RWPE1 (cell line): ENCODE results near the gene SDC1.

Experiments used
- CTCF ChIA-PET: fragments of 350-600 bp; sonication (Branson Sonifier 250); formaldehyde crosslinking; extraction: SDS; loops from one replicate; lab custom pipeline; 2021; lab: Yijun Ruan, JAX
- POLR2A ChIA-PET: fragments of 400-600 bp; formaldehyde crosslinking; extraction: SDS; loops from one replicate; lab custom pipeline; 2020; ENCODE audit warnings: antibody characterized with exemption; ENCODE audit not compliant: low non-redundant PET; lab: Yijun Ruan, JAX
- DNase-seq: peaks from one replicate; pipeline ENCODE4 v3.0.0; 2012; ENCODE audit warnings: low spot score
- H3K27ac ChIP-seq: fragments of 450-650 bp; 2 replicates; pipeline ENCODE4 v1.5.1; 2017
- TF ChIP-seq, protein P1 (sequence below): fragments of 450-650 bp; conservative IDR thresholded peaks from 2 replicates; pipeline ENCODE4 v1.5.1; 2017; ENCODE audit warnings: low read depth, mild to moderate bottlenecking

The SDC1 gene

DNA sequence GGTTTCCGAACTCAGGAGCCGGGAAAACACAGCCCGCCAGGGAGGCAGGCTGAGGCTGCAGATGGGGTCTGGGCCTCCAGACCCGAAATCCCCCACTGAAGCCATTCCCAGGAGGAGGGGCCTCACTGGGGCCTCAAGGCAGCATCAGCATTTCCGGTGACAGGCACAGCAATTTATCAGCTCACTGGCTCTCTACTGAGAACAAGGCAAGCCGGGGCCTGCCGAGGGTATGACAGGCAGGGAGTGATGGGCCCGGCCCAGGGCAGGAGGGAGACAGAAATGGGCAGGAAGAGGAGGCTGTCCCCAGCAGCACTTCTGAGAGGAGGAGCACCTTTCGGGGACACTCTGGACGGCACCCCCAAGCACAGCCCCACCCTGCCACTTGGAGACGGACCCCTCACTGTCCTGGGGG, 12.5 kb downstream of the SDC1 start:
- TF ChIP-seq, protein P1, sequence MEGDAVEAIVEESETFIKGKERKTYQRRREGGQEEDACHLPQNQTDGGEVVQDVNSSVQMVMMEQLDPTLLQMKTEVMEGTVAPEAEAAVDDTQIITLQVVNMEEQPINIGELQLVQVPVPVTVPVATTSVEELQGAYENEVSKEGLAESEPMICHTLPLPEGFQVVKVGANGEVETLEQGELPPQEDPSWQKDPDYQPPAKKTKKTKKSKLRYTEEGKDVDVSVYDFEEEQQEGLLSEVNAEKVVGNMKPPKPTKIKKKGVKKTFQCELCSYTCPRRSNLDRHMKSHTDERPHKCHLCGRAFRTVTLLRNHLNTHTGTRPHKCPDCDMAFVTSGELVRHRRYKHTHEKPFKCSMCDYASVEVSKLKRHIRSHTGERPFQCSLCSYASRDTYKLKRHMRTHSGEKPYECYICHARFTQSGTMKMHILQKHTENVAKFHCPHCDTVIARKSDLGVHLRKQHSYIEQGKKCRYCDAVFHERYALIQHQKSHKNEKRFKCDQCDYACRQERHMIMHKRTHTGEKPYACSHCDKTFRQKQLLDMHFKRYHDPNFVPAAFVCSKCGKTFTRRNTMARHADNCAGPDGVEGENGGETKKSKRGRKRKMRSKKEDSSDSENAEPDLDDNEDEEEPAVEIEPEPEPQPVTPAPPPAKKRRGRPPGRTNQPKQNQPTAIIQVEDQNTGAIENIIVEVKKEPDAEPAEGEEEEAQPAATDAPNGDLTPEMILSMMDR, result no peak
- ChIA-PET POLR2A (interaction anchor here (0.8 to 1.9 kb wide), 2 partner anchors 9 to 13 kb away, joined by 3 to 10 read pairs; partner anchors contain the start of gene SDC1), CTCF (interaction anchor here (0.6 to 1.2 kb wide), 3 partner anchors 9 to 21 kb away, joined by 3 to 9 read pairs (median 6); partner anchors contain the start of gene SDC1)
- peak; percentile 94 for DNase-seq
- peak overlapping the region; percentile 100 for H3K27ac ChIP-seq

DNA sequence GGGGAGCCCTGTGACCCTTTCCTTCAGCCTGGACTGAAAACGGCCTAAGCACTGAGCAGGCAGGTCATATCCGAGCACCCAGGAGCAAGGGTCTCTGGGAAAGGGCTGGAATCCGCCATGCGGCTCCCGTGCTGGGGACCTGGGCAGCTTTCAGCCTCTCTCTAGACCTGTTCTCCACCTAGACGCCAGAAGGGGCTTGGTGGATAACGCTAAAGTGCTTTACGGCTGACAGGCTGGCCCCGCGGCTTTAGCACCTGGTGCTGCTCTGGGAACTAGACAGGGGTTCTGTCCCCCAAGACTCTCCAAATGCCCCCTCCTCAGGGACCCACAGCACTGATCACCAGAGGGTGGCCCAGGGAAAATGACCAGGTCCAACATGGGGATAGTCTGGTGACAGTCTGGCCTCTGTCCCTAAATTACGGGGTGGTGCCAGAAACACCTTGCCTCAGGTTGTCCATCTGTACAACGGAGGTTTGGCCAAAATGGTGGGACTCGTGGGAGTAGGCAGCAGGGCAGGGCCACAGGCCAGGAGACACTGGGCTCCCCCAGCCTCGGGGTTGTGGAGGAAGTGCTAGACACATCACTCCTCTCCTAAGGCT, 13.0 kb downstream of the SDC1 start:
- TF ChIP-seq, protein P1, result no peak
- no peak for DNase-seq
- ChIA-PET CTCF (interaction anchor here (0.6 to 1.2 kb wide), 2 partner anchors 8 to 20 kb away, joined by 3 to 6 read pairs; no protein-coding TSS in a partner anchor), POLR2A (no interaction called here)
- peak overlapping the region; percentile 100 for H3K27ac ChIP-seq

DNA sequence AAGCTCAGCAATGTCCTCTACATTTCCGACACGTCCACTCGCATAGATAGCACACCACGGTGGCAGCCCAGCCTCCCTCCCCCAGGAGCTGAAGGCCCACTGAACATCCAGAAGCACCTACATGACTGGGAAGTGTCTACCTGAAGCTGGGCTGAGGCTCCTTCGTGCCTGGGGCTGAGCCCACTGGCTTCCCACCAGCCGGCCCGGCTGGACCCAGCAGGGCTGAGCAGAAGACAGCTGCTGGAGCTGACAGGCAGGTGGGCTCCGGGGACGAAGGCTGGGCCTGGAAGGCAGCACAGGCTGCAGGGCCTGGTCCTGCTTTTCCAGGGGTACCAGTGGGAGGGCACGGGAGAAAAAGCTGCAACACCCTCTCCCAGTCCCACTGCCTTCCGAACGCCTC, 13.5 kb downstream of the SDC1 start:
- H3K27ac ChIP-seq, result peak overlapping the region; percentile 100
- CTCF ChIA-PET, result interaction anchor here (2.9 kb wide), 1 partner anchor 13 kb away, joined by 12 read pairs; the partner anchor contains the start of gene SDC1
- no peak for DNase-seq
- POLR2A ChIA-PET, result no interaction called here
- TF ChIP-seq, protein P1, result no peak

DNA sequence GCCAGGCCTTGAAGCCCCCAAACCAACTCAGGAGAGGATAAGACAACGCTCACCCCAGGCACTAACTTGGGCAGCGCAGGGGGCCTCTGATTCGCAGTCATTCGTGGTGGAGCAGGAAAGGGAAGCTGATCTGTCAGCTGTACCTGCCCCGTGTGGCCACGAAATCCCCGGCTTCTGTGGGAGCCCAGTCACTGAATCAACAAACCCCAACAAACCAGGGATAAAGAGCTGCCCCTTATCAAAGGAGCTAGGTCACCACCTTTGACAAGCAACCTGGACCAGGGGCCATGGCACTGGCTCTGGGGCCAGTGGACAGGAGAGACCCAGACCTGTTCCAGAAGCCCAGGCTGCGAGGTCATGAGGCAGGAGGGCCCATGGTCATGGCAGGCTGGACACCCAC, 14.5 kb downstream of the SDC1 start:
- peak overlapping the region; percentile 100 for H3K27ac ChIP-seq
- TF ChIP-seq, protein P1, result no peak
- ChIA-PET POLR2A (no interaction called here), CTCF (interaction anchor here (2.9 kb wide), 1 partner anchor 14 kb away, joined by 12 read pairs; the partner anchor contains the start of gene SDC1)
- no peak for DNase-seq

DNA sequence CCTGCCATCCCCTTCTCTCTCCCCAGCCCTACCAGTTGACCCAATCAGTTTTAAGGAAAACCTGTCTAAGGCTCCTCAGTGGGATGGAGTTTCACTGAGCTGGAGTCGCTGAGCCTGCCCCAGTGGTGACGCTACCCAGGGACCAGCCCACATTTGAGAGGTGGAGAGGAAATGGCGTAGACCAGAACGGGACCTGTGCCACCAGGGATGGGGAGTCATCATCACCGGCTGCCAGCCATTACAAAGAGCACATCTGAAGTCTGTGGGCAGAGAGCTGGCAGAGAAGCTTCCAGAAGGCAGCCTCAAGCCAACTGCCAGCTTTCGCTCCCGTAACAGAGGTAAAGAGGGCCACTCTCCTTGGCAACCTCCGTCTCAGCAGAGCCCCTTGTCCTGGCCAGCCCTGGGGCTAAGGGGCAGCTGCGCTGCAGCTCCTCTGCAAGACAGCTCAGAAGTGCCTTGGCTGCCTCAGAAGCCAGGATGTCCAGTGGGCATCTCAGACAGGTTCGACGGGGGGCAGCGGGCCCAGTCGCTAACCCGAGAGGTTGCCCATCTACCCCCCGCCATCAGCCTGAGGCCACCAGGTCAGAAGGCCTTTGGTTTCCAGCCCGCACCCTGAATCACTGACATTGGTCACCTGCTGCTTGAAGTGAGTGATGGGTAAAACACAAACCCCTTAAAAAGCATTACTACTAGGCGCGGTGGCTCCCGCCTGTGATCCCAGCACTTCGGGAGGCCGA, 15.4 kb downstream of the SDC1 start:
- no peak for DNase-seq
- ChIA-PET POLR2A (no interaction called here), CTCF (interaction anchor here (2.0 to 2.9 kb wide), 2 partner anchors 11 to 15 kb away, joined by 5 to 12 read pairs; partner anchors contain the start of gene SDC1)
- H3K27ac ChIP-seq, result peak overlapping the region; percentile 100
- TF ChIP-seq, protein P1, result no peak

DNA sequence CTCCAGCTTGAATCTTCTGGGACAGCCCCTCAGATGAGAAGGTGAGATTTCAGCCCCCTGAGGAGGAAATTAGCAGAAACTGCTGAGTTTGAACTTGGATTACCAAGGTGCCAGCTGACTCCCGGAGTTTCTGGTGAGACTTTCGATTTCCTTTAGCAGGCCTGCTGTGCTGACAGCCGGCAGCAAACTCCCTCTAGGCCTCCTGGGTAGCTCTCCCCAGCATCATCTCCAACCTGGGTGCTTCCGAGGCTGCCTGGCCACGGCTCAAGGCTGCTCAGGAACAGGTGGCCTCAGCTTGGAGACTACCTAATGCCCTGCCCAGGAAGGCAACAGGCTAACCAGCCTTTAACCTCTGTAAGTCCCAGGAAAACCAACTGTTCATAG, 16.5 kb downstream of the SDC1 start:
- POLR2A ChIA-PET, result interaction anchor here (0.6 to 0.7 kb wide), 2 partner anchors 9 to 100 kb away, joined by 3 to 4 read pairs; no protein-coding TSS in a partner anchor
- H3K27ac ChIP-seq, result peak overlapping the region; percentile 100
- no peak for DNase-seq
- TF ChIP-seq, protein P1, result no peak
- CTCF ChIA-PET, result interaction anchor here (1.1 to 2.0 kb wide), 2 partner anchors 10 to 19 kb away, joined by 4 to 5 read pairs; no protein-coding TSS in a partner anchor
